GM19468 (cell line): ENCODE results near the gene CTR9.
A peak's percentile ranks its signal among the peaks of the same experiment; 100 is the strongest.

Experiments
- ATAC-seq: cut with Tn5 transposase; IDR thresholded peaks from one replicate; pipeline ENCODE4 v1.9.1; 2021; ENCODE audit warnings: mild to moderate bottlenecking, moderate library complexity, moderate number of reproducible peaks; ENCODE audit not compliant: unreplicated experiment; ENCODE audit errors: extremely low read depth

CTR9 gene

GRCh38 chr11:10735481-10736475, 15.3 kb upstream of the CTR9 start:
- ATAC-seq: peak; percentile 89

GRCh38 chr11:10742460-10743208, 8.4 kb upstream of the CTR9 start:
- ATAC-seq: no peak

GRCh38 chr11:10743354-10744000, 7.6 kb upstream of the CTR9 start:
- no peak for ATAC-seq

- ATAC-seq: no peak
Measured at GRCh38 chr11:10744206-10744605, 6.8 kb upstream of the CTR9 start.

GRCh38 chr11:10746871-10747270, 4.2 kb upstream of the CTR9 start:
- no peak for ATAC-seq

- no peak for ATAC-seq
Measured at GRCh38 chr11:10747733-10748132, 3.3 kb upstream of the CTR9 start.

GRCh38 chr11:10749476-10749875, 1.6 kb upstream of the CTR9 start:
- ATAC-seq: no peak

- ATAC-seq: no peak
Measured at GRCh38 chr11:10751581-10751940, 515 bp downstream of the CTR9 start.

GRCh38 chr11:10752061-10752460, 1.0 kb downstream of the CTR9 start:
- no peak for ATAC-seq

GRCh38 chr11:10752486-10752885, 1.4 kb downstream of the CTR9 start:
- no peak for ATAC-seq

GRCh38 chr11:10758957-10759356, 7.9 kb downstream of the CTR9 start:
- ATAC-seq: no peak

GRCh38 chr11:10761085-10761698, 10.1 kb downstream of the CTR9 start:
- no peak for ATAC-seq

- peak; percentile 49 for ATAC-seq
Measured at GRCh38 chr11:10762185-10762584, 11.1 kb downstream of the CTR9 start.

GRCh38 chr11:10762913-10763421, 11.9 kb downstream of the CTR9 start:
- ATAC-seq: peak; percentile 59

- no peak for ATAC-seq
Measured at GRCh38 chr11:10763766-10764165, 12.7 kb downstream of the CTR9 start.

GRCh38 chr11:10764412-10764811, 13.4 kb downstream of the CTR9 start:
- no peak for ATAC-seq

- ATAC-seq: no peak
Measured at GRCh38 chr11:10770626-10771254, 19.7 kb downstream of the CTR9 start.

- ATAC-seq: no peak
Measured at GRCh38 chr11:10771457-10771856, 20.4 kb downstream of the CTR9 start.

GRCh38 chr11:10774811-10775210, 23.8 kb downstream of the CTR9 start:
- no peak for ATAC-seq

GRCh38 chr11:10777393-10777793, 26.3 kb downstream of the CTR9 start:
- ATAC-seq: no peak
